ENCODE measurements around the gene CALCOCO1.
"Not testable (repeated sequence)": the region's sequence is repeated elsewhere in the genome, so short reads cannot be mapped to it uniquely, and the experiment has no call there.

The CALCOCO1 gene, protein sequence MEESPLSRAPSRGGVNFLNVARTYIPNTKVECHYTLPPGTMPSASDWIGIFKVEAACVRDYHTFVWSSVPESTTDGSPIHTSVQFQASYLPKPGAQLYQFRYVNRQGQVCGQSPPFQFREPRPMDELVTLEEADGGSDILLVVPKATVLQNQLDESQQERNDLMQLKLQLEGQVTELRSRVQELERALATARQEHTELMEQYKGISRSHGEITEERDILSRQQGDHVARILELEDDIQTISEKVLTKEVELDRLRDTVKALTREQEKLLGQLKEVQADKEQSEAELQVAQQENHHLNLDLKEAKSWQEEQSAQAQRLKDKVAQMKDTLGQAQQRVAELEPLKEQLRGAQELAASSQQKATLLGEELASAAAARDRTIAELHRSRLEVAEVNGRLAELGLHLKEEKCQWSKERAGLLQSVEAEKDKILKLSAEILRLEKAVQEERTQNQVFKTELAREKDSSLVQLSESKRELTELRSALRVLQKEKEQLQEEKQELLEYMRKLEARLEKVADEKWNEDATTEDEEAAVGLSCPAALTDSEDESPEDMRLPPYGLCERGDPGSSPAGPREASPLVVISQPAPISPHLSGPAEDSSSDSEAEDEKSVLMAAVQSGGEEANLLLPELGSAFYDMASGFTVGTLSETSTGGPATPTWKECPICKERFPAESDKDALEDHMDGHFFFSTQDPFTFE

DNA sequence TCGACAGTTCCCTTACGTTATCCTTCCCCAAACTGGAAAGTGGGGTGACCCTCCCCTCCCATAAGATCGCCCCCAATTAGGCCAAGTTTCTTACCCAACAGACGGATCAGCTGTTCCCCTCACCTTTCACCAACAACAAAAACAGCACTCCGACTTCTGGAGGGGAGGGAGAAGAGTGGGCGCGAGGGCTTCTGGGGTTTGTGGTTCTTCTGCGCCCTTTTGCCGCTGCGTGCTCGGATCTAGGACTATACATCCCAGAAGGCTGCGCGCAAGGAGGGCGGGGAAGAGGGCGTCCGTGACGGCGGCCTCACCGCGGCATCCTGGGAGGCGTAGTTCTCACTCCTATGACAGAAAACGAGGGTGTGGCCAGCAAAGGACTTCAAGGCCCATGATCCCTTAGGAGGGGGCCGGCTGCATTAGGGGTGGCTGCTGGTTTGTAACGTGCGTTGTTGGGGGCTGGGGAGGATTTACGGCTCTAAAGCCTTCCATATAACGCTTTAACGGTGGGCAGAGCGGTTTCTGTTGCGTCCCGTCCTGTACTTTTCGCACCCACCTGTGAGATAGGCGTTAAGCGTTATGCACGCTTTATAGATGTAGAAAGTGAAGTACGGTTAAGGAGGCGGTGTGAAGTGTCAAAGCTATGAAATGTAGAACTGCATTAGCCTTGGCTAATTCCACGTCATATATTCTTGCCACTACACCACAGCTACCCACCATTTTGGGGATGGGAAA is at the start of gene CALCOCO1:
Gene CALCOCO1, minus strand, starts transcription at position 143 of the 732 bp plus-strand sequence. CDS start 2,210 bp downstream, outside the sequence.
- peak within 1 kb of the TSS; percentile 79 for H3K27ac ChIP-seq (ENCODE audit: low read length)

DNA sequence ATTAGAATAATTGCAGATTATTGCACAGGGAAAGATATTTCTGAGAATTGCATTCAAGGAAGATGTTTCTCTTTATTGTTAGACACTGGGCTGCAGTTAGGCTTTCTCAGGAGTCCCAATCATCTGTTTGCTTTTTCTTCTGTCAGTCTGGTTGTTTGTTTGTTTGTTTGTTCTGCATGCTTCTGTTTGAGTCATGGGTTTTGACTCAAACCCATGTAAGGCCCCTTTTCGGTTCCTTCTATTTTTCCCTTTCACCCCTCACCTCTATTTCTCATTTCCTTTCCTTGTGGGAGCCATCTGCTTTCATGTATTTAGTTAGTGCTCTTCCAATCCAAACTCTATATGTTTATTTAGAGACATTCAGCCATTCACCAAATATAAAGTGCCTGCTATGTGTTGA is 49.6 kb upstream of the CALCOCO1 start:
- Histone ChIP-seq H3K4me1 (ENCODE audit: control insufficient read depth in 1 of 2, insufficient read depth in 2 of 2, low read length in 2 of 2) (no peaks in the 10 kb centered on the region), H3K36me3 (ENCODE audit: control insufficient read depth in 1 of 2, insufficient read depth in 2 of 2, low read length in 2 of 2) (no peaks in the 10 kb centered on the region), H3K27me3 (ENCODE audit: low read depth, low read length) (no peaks in the 10 kb centered on the region)

More for the DNA sequence above, at the start of gene CALCOCO1:
- no peaks in the 10 kb centered on the region for H3K9me3 ChIP-seq (ENCODE audit: control insufficient read depth in 1 of 2, low read length in 2 of 2)
- H3K27me3 ChIP-seq (ENCODE audit: low read depth, low read length): no peaks in the 10 kb centered on the region
- peaks cover 22% of the 10 kb centered on the region in 2 donors for H3K36me3 ChIP-seq (ENCODE audit: control insufficient read depth in 1 of 2, insufficient read depth in 2 of 2, low read length in 2 of 2)
- H3K4me1 ChIP-seq (ENCODE audit: control insufficient read depth in 1 of 2, insufficient read depth in 2 of 2, low read length in 2 of 2): peaks cover 12 to 20% of the 10 kb centered on the region in 2 donors
- peak within 1 kb of the TSS; percentile 98 for H3K4me3 ChIP-seq (ENCODE audit: low read depth in 1 of 2, low read length in 2 of 2)

DNA sequence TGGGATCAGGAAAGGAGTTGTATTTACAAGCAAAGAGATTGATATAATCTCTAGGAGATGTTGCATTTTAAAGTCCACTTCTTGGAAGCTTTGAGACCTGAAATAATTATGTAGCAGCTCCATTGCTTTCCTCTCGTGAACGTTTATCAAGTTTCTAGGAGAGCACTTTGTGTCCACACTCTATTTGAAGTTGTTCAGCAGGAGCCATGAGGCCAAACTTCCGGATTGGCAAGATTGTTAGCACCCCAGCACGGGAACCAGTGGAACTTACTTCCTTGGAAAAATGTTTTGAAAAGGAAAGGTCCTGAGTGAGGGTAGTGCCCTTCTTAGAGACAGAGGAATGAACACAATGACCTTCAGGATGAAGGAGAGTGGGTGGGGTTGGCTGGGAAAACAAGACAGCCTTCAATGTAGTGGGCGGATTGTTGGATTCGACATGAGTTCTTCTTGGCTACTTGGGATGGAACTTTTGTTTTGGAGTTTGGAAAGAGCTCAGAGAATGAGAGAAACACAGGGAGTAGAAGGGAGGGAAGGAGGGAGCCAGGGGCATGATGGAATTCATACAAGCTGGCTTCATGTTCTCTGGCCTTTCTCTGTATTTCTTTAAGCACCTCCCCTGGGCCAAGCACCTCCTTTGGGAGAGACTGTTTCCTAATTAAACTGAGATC is 48.4 kb upstream of the CALCOCO1 start:
- H3K4me3 ChIP-seq (ENCODE audit: low read depth in 1 of 2, low read length in 2 of 2): no peak overlapping the region
- H3K27ac ChIP-seq (ENCODE audit: low read length): peak overlapping the region; percentile 70
- H3K27me3 ChIP-seq (ENCODE audit: low read depth, low read length): peaks cover 3% of the 10 kb centered on the region
- H3K9me3 ChIP-seq (ENCODE audit: control insufficient read depth in 1 of 2, low read length in 2 of 2): no peaks in the 10 kb centered on the region
- no peaks in the 10 kb centered on the region for H3K36me3 ChIP-seq (ENCODE audit: control insufficient read depth in 1 of 2, insufficient read depth in 2 of 2, low read length in 2 of 2)
- H3K4me1 ChIP-seq (ENCODE audit: control insufficient read depth in 1 of 2, insufficient read depth in 2 of 2, low read length in 2 of 2): no peaks in the 10 kb centered on the region

More for the DNA sequence above, 49.6 kb upstream of the CALCOCO1 start:
- Histone ChIP-seq H3K4me3 (ENCODE audit: low read depth in 1 of 2, low read length in 2 of 2) (no peak overlapping the region), H3K27ac (ENCODE audit: low read length) (no peak overlapping the region), H3K9me3 (ENCODE audit: control insufficient read depth in 1 of 2, low read length in 2 of 2) (no peaks in the 10 kb centered on the region)

DNA sequence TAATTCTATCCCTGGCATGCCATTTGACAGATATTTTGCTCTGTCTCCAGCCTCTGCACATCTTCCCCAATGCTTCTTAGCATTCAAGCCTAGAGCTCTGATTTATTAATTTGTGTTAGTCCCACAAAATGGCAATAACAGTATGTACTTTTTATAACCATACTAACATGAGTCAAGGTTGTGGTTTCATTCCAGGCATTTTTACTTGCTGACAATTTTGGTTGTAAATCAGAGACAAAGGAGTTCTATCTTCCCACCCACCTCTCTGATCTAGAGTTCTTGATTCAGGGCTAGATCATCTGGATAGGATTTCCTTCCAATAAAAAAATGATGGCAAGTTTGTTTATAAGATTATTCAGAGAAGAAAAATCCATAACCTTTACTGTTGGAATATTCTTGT is 43.0 kb upstream of the CALCOCO1 start:
- peaks cover 18% of the 10 kb centered on the region for H3K27me3 ChIP-seq (ENCODE audit: low read depth, low read length)

DNA sequence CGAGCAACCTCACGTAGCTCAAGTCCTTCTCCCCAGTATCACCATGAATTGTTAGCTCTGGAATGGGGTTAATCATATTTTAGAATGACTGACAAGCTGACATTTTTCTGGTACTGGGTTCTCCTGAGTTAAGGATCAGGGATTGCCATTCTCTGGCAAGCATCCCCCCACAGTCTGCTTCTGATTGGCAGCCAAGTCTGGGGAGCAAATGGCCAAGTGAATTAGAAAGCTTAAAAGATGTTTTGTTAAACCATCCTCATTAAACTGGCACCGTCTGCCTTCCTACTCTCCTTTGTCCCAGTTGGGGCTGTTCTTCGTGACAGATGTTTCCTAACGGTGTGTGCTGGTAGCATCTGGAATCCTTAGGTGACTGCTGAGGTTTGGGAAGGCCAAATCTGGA is 41.7 kb upstream of the CALCOCO1 start:
- peaks cover 18% of the 10 kb centered on the region for H3K27me3 ChIP-seq (ENCODE audit: low read depth, low read length)
- H3K4me1 ChIP-seq (ENCODE audit: control insufficient read depth in 1 of 2, insufficient read depth in 2 of 2, low read length in 2 of 2): no peaks in the 10 kb centered on the region
- no peak overlapping the region for H3K27ac ChIP-seq (ENCODE audit: low read length)
- no peaks in the 10 kb centered on the region for H3K9me3 ChIP-seq (ENCODE audit: control insufficient read depth in 1 of 2, low read length in 2 of 2)
- H3K36me3 ChIP-seq (ENCODE audit: control insufficient read depth in 1 of 2, insufficient read depth in 2 of 2, low read length in 2 of 2): no peaks in the 10 kb centered on the region
- H3K4me3 ChIP-seq (ENCODE audit: low read depth in 1 of 2, low read length in 2 of 2): no peak overlapping the region

More for the DNA sequence above, 43.0 kb upstream of the CALCOCO1 start:
- H3K4me1 ChIP-seq (ENCODE audit: control insufficient read depth in 1 of 2, insufficient read depth in 2 of 2, low read length in 2 of 2): no peaks in the 10 kb centered on the region
- H3K4me3 ChIP-seq (ENCODE audit: low read depth in 1 of 2, low read length in 2 of 2): no peak overlapping the region
- H3K9me3 ChIP-seq (ENCODE audit: control insufficient read depth in 1 of 2, low read length in 2 of 2): no peaks in the 10 kb centered on the region
- H3K27ac ChIP-seq (ENCODE audit: low read length): no peak overlapping the region
- no peaks in the 10 kb centered on the region for H3K36me3 ChIP-seq (ENCODE audit: control insufficient read depth in 1 of 2, insufficient read depth in 2 of 2, low read length in 2 of 2)

DNA sequence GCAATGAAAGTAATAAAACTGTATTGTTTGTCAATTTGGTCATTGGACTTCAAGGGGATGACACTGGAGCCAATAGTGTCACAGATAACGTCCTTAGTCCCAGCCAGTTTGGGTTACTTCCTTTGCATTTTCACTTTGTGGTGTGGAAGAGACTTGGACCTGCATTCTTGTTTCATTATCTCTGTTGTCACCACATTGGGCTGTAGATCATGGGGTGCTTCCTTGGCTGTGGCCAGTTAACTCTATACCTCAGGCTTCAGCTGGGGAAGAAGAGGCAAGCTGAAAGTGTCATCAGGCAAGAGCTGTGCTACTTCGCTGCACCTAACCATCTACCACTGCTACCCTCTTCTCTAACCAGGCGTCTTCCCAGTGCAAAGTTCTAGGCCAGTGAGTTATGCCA is 39.6 kb upstream of the CALCOCO1 start:
- Histone ChIP-seq H3K9me3 (ENCODE audit: control insufficient read depth in 1 of 2, low read length in 2 of 2) (no peaks in the 10 kb centered on the region), H3K36me3 (ENCODE audit: control insufficient read depth in 1 of 2, insufficient read depth in 2 of 2, low read length in 2 of 2) (no peaks in the 10 kb centered on the region), H3K27me3 (ENCODE audit: low read depth, low read length) (peaks cover 18% of the 10 kb centered on the region), H3K27ac (ENCODE audit: low read length) (no peak overlapping the region), H3K4me1 (ENCODE audit: control insufficient read depth in 1 of 2, insufficient read depth in 2 of 2, low read length in 2 of 2) (no peaks in the 10 kb centered on the region), H3K4me3 (ENCODE audit: low read depth in 1 of 2, low read length in 2 of 2) (no peak overlapping the region)

DNA sequence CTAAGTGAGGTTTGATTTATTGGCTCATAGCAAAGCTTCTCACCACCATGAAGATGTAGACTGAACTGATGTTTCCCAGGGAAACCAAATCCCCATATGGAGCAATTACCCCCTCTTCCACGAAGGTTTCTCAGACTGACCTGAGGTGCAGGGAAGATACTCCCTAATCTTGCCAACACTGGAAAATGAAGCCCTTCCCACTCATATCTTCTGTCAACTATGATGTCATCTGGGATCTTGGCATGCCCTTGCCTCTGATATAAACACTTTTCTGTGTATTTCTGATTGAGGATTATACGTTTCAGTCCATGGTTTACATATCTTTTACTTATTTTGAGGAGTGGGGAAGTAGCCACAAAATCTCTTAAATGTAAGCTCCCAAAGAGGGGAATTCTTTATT is 38.6 kb upstream of the CALCOCO1 start:
- no peaks in the 10 kb centered on the region for H3K4me1 ChIP-seq (ENCODE audit: control insufficient read depth in 1 of 2, insufficient read depth in 2 of 2, low read length in 2 of 2)
- no peaks in the 10 kb centered on the region for H3K9me3 ChIP-seq (ENCODE audit: control insufficient read depth in 1 of 2, low read length in 2 of 2)
- H3K4me3 ChIP-seq (ENCODE audit: low read depth in 1 of 2, low read length in 2 of 2): no peak overlapping the region
- H3K27me3 ChIP-seq (ENCODE audit: low read depth, low read length): peaks cover 15% of the 10 kb centered on the region
- H3K36me3 ChIP-seq (ENCODE audit: control insufficient read depth in 1 of 2, insufficient read depth in 2 of 2, low read length in 2 of 2): no peaks in the 10 kb centered on the region
- no peak overlapping the region for H3K27ac ChIP-seq (ENCODE audit: low read length)

DNA sequence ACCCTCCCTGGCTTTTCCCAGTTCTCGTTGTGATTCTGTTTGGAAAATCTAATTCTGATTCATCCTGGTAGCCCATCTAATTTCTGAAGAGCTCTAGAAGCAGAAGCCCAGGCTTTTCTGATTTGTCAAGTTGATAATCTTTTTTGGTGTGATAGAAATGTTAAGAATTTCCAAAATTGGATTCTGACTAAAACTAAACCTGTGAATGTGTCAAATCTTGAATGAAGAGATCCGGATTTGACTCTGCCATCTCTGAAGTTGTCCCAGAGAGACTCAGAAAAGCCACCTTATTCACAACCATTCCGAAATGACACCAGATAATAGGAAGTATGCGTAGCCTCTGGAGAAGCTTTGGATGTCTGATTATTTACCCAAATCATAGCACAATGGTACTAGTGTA is 37.4 kb upstream of the CALCOCO1 start:
- peaks cover 9% of the 10 kb centered on the region for H3K27me3 ChIP-seq (ENCODE audit: low read depth, low read length)
- no peaks in the 10 kb centered on the region for H3K36me3 ChIP-seq (ENCODE audit: control insufficient read depth in 1 of 2, insufficient read depth in 2 of 2, low read length in 2 of 2)
- H3K9me3 ChIP-seq (ENCODE audit: control insufficient read depth in 1 of 2, low read length in 2 of 2): no peaks in the 10 kb centered on the region
- no peak overlapping the region for H3K4me3 ChIP-seq (ENCODE audit: low read depth in 1 of 2, low read length in 2 of 2)
- H3K27ac ChIP-seq (ENCODE audit: low read length): no peak overlapping the region
- H3K4me1 ChIP-seq (ENCODE audit: control insufficient read depth in 1 of 2, insufficient read depth in 2 of 2, low read length in 2 of 2): no peaks in the 10 kb centered on the region

DNA sequence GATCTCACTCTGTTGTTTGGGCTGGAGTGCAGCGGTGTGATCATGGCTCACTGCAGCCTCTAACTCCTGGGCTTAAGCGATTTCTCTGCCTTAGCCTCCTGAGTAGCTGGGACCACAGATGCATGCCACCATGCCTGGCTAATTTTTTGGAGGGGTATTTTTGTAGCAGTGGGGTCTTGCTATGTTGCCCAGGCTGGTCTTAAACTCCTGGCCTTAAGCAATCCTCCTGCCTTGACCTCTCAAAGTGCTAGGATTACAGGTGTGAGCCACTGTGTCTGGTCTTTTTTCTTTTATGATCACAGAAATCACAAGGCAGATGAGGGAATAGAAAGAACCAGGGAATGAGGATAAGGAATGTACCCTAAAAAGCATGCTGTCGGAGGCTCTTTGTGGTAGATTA is 35.5 kb upstream of the CALCOCO1 start:
- not testable (repeated sequence) for H3K4me3 ChIP-seq (ENCODE audit: low read depth in 1 of 2, low read length in 2 of 2); H3K27me3 ChIP-seq (ENCODE audit: low read depth, low read length); H3K36me3 ChIP-seq (ENCODE audit: control insufficient read depth in 1 of 2, insufficient read depth in 2 of 2, low read length in 2 of 2); H3K27ac ChIP-seq (ENCODE audit: low read length); H3K9me3 ChIP-seq (ENCODE audit: control insufficient read depth in 1 of 2, low read length in 2 of 2); H3K4me1 ChIP-seq (ENCODE audit: control insufficient read depth in 1 of 2, insufficient read depth in 2 of 2, low read length in 2 of 2)

DNA sequence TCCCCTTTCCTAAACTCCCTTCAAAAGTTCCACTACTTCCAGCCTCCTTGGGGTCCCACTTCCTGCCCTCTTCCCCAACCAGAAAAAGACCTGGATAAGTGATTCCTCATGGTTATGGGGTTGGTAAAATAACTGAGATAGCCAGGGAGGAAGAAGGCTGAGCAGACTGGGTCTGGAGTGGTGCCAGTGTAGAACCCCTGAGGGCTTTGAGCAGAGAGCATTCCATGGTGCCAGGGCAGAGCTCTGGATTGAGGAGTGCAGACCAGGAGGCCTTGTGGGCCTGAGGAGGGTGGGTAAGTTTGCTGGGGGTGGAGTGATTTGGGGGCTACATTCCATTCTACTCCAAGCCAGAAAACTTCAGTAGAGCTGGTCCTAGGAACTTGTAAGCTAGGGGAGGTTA is 34.1 kb upstream of the CALCOCO1 start:
- Histone ChIP-seq H3K36me3 (ENCODE audit: control insufficient read depth in 1 of 2, insufficient read depth in 2 of 2, low read length in 2 of 2) (no peaks in the 10 kb centered on the region), H3K27ac (ENCODE audit: low read length) (no peak overlapping the region), H3K4me3 (ENCODE audit: low read depth in 1 of 2, low read length in 2 of 2) (no peak overlapping the region), H3K27me3 (ENCODE audit: low read depth, low read length) (peaks cover 5% of the 10 kb centered on the region), H3K9me3 (ENCODE audit: control insufficient read depth in 1 of 2, low read length in 2 of 2) (no peaks in the 10 kb centered on the region), H3K4me1 (ENCODE audit: control insufficient read depth in 1 of 2, insufficient read depth in 2 of 2, low read length in 2 of 2) (no peaks in the 10 kb centered on the region)

DNA sequence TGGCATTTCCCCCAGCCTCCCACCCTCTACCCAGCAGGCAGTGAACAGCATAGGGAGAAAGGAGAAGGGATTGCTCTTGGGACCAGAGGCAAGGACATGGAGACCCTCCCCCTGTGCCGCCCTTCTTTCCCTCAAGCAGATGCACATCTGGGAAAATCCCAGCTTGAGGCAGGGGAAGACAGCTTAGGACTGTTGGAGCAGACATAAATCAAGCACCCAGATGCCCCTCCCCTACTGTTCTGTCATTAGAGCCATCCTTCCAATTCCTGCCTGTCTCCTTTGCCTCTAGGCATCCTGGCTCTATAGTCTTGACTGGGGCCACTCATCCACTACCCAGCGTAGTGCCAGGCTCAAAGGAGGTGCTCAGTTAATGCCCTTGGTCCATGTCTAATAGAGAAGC is 32.0 kb upstream of the CALCOCO1 start:
- Histone ChIP-seq H3K4me3 (ENCODE audit: low read depth in 1 of 2, low read length in 2 of 2) (no peak overlapping the region), H3K27ac (ENCODE audit: low read length) (no peak overlapping the region), H3K4me1 (ENCODE audit: control insufficient read depth in 1 of 2, insufficient read depth in 2 of 2, low read length in 2 of 2) (peaks cover 0 to 7% of the 10 kb centered on the region in 2 donors), H3K36me3 (ENCODE audit: control insufficient read depth in 1 of 2, insufficient read depth in 2 of 2, low read length in 2 of 2) (no peaks in the 10 kb centered on the region), H3K27me3 (ENCODE audit: low read depth, low read length) (peaks cover 5% of the 10 kb centered on the region), H3K9me3 (ENCODE audit: control insufficient read depth in 1 of 2, low read length in 2 of 2) (no peaks in the 10 kb centered on the region)
